Erythroblast (primary cell): ENCODE data around the gene KIF5A.

Experiments used
- GATA1 ChIP-seq: IDR thresholded peaks from 2 replicates; pipeline ENCODE4 v1.6.1; 2011; ENCODE audit warnings: low read depth, mild to moderate bottlenecking, control low read depth, low read length, moderate library complexity
- POLR2A ChIP-seq: IDR thresholded peaks from 2 replicates; pipeline ENCODE4 v1.6.1; 2011; ENCODE audit warnings: mild to moderate bottlenecking, low read length

DNA sequence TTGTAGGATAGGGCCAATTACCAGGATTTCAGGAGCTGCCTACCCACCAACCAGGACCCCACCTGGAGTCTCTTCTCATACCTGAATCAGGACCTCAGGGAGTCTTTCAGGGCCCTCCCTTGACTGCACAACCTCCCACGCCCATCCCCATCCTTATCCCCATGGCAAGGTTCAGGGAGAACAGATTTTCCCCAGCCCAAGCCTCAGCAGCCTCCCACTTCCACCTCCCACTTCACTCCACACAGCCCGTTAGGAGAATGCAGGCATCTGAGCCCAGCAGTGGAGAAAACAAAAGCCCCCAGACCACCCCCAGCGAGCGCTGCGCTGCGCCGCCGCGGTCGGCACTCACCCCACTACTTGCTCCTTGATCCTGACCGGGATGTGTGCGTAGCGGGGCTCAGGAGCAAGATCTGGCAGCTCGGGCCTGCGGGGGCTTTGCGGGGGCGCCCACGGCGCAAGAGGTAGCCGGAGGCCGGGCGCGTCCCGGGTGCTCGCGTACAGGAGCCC is 81.8 kb downstream of the KIF5A start:
- no peak for TF ChIP-seq POLR2A
- TF ChIP-seq GATA1: no peak
